Stimulated activated CD4-positive, alpha-beta T cell treated with anti-CD3 and anti-CD28 coated beads, Interleukin-12 subunit alpha, Interleukin-12 subunit beta, amount 100 ng/mL, for 4 hours (primary cell): Measurements from ENCODE around the gene CACNA1E.

Experiments
- DNase-seq: peaks from one replicate; pipeline ENCODE4 v3.0.0-alpha.2; 2020

The CACNA1E gene

DNA sequence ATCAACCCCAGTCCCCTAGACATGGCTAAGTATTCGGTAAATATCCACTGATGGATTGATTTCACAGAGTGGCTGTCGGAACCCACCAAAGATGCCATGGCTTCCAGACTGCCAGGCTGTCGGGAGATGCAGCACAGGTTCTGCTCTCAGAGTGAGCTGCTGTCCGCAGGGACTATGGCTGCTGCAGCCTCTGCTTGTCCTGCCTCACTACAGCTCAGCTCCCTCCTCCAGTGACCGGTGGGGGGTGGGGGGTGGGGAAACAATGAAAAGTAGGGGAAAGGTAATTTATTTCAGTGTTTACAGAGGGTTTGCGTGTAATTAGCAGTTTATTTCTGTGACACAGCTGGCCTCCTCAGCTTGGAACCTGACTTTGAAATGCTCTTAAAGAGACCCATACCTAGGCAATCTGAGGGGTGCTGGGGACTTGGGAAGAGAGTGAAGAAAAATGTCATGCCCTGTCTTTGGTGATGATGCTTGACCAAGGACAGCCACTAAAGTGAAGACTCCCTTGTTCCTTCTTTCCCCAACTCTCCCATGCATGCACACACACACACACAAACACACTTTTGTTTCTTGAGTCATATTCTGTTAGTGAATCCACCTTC is 109.0 kb downstream of the CACNA1E start:
- DNase-seq = no peak

DNA sequence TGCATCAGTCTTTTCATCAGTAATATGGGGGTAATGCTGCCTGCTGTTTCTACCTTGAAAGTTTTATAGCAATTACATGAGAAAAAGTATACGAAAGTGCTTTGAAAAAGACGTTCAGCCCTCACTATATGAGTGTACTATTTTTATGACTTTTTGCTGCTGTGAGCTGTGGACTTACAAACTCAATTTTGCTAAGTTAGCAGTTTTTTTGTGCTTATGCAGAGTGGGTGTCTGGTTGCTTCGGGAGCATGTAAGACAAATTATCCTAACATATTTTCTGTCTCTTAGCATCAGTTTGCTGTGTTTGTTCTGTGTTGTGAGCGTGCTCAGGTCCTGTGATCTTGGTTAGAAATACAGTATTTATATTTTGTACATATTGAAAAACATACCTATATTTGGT is 109.7 kb downstream of the CACNA1E start:
- no peak for DNase-seq

- DNase-seq = no peak
Observed at GRCh38 chr1:181594553-181594952, 111.2 kb downstream of the CACNA1E start.

DNA sequence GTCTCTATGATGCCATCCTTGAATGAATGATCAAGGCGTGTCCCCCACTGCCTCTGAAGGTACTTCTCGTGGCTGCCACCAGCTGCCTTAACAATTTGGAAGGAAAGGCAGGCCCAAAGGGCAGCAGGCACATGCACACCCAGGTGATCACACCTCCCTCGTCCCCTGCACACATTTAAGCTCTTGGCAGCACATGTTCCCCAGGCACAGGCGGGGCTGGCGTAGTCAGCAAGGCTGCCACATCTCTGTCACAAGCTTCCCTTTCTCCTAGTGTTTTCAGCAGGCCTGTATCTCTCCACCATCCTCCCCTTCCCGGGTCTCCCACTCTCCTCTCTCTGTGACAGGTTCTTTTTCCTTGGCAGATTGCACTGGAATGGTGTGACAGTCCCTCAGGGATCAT is 111.9 kb downstream of the CACNA1E start:
- no peak for DNase-seq

- DNase-seq = no peak
Observed at GRCh38 chr1:181601186-181601950, 118.1 kb downstream of the CACNA1E start.

GRCh38 chr1:181603735-181604410 is 120.6 kb downstream of the CACNA1E start:
- DNase-seq = no peak

- no peak for DNase-seq
Observed at GRCh38 chr1:181604482-181605249, 121.3 kb downstream of the CACNA1E start.

GRCh38 chr1:181607524-181607923 is 124.2 kb downstream of the CACNA1E start:
- no peak for DNase-seq

DNA sequence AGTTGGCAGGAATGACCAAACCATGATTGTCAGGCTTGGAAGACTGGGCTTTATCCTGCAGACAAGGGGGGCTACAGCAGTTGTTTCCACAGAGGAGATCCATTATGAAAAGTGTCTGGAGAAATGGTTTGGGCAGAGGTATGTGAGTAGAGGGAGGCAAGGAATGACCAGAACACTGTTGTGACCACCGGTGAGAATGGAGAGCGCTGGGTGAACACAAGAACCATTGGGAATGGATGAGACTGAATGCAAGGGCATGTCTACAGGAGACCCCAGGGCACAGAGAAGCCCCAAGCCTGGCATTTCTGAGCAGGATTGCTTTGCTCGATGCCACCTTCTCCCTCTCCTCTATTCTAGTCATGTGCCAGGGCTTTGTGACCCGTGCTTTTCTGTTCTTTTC is 125.1 kb downstream of the CACNA1E start:
- DNase-seq = no peak

GRCh38 chr1:181608948-181609347 is 125.6 kb downstream of the CACNA1E start:
- no peak for DNase-seq

DNA sequence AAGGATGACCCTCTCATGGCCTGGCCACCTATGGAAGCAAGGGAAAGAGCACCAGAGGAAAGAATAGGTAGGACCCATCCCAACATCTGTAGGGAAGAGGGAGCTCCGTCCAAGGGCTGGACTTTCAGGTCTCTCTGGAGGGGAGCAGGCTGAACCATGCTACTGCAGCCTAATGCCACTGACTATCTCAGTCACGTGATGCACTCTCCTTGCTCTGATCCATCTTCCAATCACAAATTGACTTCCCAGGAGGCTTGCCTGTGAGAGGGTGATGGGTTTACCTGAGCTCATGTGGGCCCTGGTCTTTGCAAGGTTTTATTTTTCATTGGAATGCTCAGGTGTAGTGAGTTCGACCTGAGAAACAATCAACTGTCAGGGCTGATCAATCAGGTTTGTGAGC is 128.8 kb downstream of the CACNA1E start:
- DNase-seq = no peak

DNA sequence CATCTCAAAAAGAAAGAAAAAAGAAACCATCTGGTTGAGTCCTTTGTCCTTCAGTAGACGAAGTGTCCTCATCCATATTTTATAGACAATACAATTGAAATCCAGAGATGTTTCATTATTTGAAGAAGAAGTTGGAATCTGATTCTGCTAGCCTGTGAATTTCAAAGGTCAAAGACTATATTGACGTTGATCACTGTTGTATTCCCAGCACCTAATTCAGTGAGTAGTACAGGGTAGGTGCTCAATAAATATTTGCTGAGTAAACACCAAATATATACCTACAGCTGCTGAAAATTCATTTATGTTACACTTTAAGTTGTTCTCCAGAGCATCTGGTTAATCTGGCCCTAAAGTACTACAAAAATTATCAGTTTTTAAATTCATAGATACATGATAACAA is 135.2 kb downstream of the CACNA1E start:
- DNase-seq = no peak

GRCh38 chr1:181620183-181620582 is 136.9 kb downstream of the CACNA1E start:
- DNase-seq = no peak

GRCh38 chr1:181623850-181624249 is 140.5 kb downstream of the CACNA1E start:
- DNase-seq = no peak

GRCh38 chr1:181626279-181626938 is 143.1 kb downstream of the CACNA1E start:
- no peak for DNase-seq

DNA sequence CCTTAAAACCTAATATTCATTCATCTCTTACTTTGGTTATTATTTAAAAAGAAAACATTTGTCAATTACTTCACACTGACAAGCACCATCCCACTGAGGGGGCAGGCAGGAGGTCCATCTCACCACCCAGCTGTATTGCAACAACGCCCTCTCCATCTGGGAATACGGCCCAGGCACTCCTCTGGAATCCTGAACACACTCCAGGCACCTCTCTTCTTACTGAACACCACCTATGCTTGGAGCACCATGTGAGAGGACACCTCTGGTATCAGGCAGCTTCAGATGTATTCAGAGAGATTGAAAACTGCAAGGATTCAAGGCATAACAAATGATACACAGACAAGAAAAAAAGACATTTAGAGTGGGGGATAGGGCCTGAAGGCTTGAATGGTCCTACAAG is 147.1 kb downstream of the CACNA1E start:
- no peak for DNase-seq

- DNase-seq = no peak
Observed at GRCh38 chr1:181630838-181631237, 147.5 kb downstream of the CACNA1E start.

DNA sequence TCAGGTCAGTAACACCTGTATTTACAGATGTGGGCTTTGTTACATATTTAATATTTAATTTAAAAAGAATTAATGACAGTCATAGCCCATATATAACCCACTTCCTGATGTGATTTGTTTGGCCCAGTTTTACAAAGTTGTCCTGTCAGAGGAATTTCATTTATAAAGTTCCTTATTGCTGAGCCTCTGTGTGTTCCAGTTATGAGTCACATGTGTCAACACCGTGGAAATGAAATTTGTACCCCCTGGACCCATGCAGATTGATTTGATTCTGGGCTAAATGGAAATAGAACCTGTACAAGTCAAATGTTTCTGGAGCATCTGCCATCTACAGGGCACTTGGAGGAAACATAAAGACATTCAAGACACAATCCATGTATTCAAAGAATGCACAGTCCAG is 149.2 kb downstream of the CACNA1E start:
- no peak for DNase-seq

DNA sequence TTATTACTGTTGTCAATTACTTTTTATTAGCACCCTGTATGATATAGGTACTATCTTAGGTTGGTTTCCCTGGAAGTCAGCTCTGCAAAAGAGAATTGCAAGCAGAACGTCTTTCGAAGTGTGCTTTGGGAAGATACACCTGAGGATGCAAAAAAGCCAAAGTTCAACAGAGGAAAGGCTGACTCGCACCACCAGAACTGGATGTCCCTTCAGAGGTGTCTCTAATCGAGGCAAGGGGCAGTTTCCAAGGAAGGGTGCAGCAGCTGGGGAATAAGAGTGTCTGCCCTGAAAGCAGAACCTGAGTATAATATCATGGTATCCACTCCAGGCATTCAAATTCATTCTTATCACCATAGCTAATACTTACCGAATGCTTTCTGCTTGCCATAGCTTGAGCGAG is 149.6 kb downstream of the CACNA1E start:
- DNase-seq = no peak

DNA sequence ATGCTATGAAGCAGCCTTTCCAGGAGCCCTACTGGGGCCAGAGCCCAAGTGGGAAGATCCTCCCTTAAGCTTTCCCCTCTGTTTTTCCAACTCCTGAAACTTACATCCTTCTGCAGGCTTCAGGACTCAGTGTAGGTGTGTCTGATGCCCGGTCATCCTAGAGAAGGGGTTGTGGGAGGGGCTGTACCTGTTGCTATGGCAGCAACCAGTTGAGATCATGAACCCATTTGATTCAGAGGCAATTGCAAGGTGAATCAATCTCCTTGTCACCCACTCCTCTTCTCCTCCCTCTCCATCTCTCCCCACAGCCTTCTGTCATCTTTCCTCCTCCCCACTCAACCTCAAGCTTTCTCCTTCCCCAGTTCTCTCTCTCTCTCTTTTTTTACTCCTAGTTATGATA is 151.8 kb downstream of the CACNA1E start:
- no peak for DNase-seq

DNA sequence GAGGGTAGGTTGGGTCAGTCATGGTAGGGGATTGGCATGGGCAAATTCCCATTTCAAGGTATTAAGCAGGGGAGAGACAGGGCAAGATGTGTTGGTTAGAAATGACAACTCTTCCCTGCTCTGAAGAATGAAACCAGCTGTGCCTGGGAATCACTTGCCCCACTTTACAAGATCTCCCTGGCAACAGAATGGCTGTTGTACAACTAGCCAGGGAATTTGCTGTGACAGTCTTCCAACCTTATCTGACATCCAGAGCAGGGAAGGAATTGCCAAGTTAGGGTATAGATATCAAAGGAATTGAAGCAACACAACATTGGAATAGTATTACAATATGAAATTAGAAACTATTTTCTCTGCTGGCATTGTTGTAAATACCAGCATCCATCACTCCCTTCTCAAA is 154.7 kb downstream of the CACNA1E start:
- no peak for DNase-seq

- DNase-seq = no peak
Observed at GRCh38 chr1:181640956-181641355, 157.6 kb downstream of the CACNA1E start.

GRCh38 chr1:181643631-181644030 is 160.3 kb downstream of the CACNA1E start:
- no peak for DNase-seq
